HG02870 (cell line): Measurements from ENCODE around the gene IFT52.

ENCODE experiments used
- ATAC-seq: cut with Tn5 transposase; IDR thresholded peaks from one replicate; pipeline ENCODE4 v1.9.1; 2021; ENCODE audit warnings: mild to moderate bottlenecking, moderate library complexity; ENCODE audit not compliant: unreplicated experiment

Gene IFT52

GRCh38 chr20:43590392-43591303 is at the start of gene IFT52:
Gene IFT52 (plus strand): TSS chr20:43590937. CDS start chr20:43594699, 3,762 bp downstream.
- peak; percentile 98 for ATAC-seq

- ATAC-seq, result no peak
Measured at GRCh38 chr20:43541214-43541613, 49.5 kb upstream of the IFT52 start.

GRCh38 chr20:43542161-43542560 is 48.6 kb upstream of the IFT52 start:
- ATAC-seq, result no peak

GRCh38 chr20:43542674-43543073 is 48.1 kb upstream of the IFT52 start:
- ATAC-seq, result no peak

GRCh38 chr20:43543138-43543537 is 47.6 kb upstream of the IFT52 start:
- no peak for ATAC-seq

- no peak for ATAC-seq
Measured at GRCh38 chr20:43544501-43544900, 46.2 kb upstream of the IFT52 start.

- ATAC-seq, result no peak
Measured at GRCh38 chr20:43545837-43546578, 44.7 kb upstream of the IFT52 start.

GRCh38 chr20:43548273-43548880 is 42.4 kb upstream of the IFT52 start:
- no peak for ATAC-seq

- ATAC-seq, result no peak
Measured at GRCh38 chr20:43549416-43550065, 41.2 kb upstream of the IFT52 start.

- no peak for ATAC-seq
Measured at GRCh38 chr20:43550456-43550855, 40.3 kb upstream of the IFT52 start.

GRCh38 chr20:43554369-43554768 is 36.4 kb upstream of the IFT52 start:
- ATAC-seq, result no peak

GRCh38 chr20:43558412-43559146 is 32.2 kb upstream of the IFT52 start, which contains the start of gene SGK2:
Gene SGK2 (plus strand): TSS chr20:43559027. CDS start chr20:43566496, 7,469 bp downstream.
- ATAC-seq, result no peak

GRCh38 chr20:43559147-43559987 is 31.4 kb upstream of the IFT52 start:
- ATAC-seq, result no peak

- ATAC-seq, result no peak
Measured at GRCh38 chr20:43560974-43561373, 29.8 kb upstream of the IFT52 start.

- no peak for ATAC-seq
Measured at GRCh38 chr20:43563429-43563828, 27.3 kb upstream of the IFT52 start.

- no peak for ATAC-seq
Measured at GRCh38 chr20:43563991-43564390, 26.7 kb upstream of the IFT52 start.

GRCh38 chr20:43564455-43564854 is 26.3 kb upstream of the IFT52 start:
- no peak for ATAC-seq

GRCh38 chr20:43564993-43565757 is 25.6 kb upstream of the IFT52 start:
- ATAC-seq, result no peak

GRCh38 chr20:43565758-43566104 is 25.0 kb upstream of the IFT52 start:
- no peak for ATAC-seq
